ENCODE measurements around the gene ATP11B. TPM values are rescaled to one million over a fixed set of nuclear protein-coding genes. Genes with fewer than 3 reads are reported as not detected.

The ATP11B gene
- total RNA-seq, 1 experiment from 2014 or later: 58.1 TPM

GRCh38 chr3:182909318-182910040 is 116.2 kb downstream of the ATP11B start:
- no peaks in the 10 kb centered on the region for H3K4me1 ChIP-seq
- no peak for DNase-seq
- CTCF ChIA-PET: no interaction called here
- Mint-ChIP-seq H3K27me3 (ENCODE audit: insufficient read depth, unreplicated experiment) (no peaks in the 10 kb centered on the region), H3K9me3 (ENCODE audit: unreplicated experiment) (no peaks in the 10 kb centered on the region), H3K4me3 (ENCODE audit: unreplicated experiment) (no peak overlapping the region), H3K4me1 (ENCODE audit: low read depth, unreplicated experiment) (no peaks in the 10 kb centered on the region), H3K36me3 (ENCODE audit: insufficient read depth, unreplicated experiment) (peaks cover 8% of the 10 kb centered on the region), H3K27ac (ENCODE audit: unreplicated experiment) (no peak overlapping the region)
- intact Hi-C loops (cut with micrococcal nuclease; ENCODE audit: unreplicated experiment): loop anchor here (1.0 to 5.0 kb wide), 2 partner anchors 195 to 478 kb away; no protein-coding TSS in a partner anchor
- POLR2A ChIA-PET: interaction anchor here (0.6 kb wide), 1 partner anchor 30 kb away, joined by 4 read pairs; no protein-coding TSS in a partner anchor
- peak; percentile 45 to 57 for TF ChIP-seq CTCF (IDR thresholded peaks at IDR 0.05; ENCODE audit: insufficient read depth in 1 of 2, low read depth in 1 of 2, low read length in 1 of 2, severe bottlenecking in 1 of 2, unreplicated experiment in 1 of 2)
- BruUV-seq (replicated peaks): no TSS peak
- H3K36me3 ChIP-seq (ENCODE audit: control insufficient read depth, insufficient read depth, low read length): no peaks in the 10 kb centered on the region
- no peaks in the 10 kb centered on the region for H3K27me3 ChIP-seq (replicated peaks; ENCODE audit: control insufficient read depth, insufficient read depth, low read length)
- no peaks in the 10 kb centered on the region for H3K9me3 ChIP-seq
- H3K4me3 ChIP-seq (ENCODE audit: low read depth, low read length): no peak overlapping the region

GRCh38 chr3:182910936-182911781 is 117.9 kb downstream of the ATP11B start:
- TF ChIP-seq CTCF (IDR thresholded peaks at IDR 0.05; ENCODE audit: insufficient read depth in 1 of 2, low read depth in 1 of 2, low read length in 1 of 2, severe bottlenecking in 1 of 2, unreplicated experiment in 1 of 2): no peak
- Histone ChIP-seq H3K27me3 (replicated peaks; ENCODE audit: control insufficient read depth, insufficient read depth, low read length) (no peaks in the 10 kb centered on the region), H3K36me3 (ENCODE audit: control insufficient read depth, insufficient read depth, low read length) (no peaks in the 10 kb centered on the region), H3K4me1 (no peaks in the 10 kb centered on the region), H3K9me3 (no peaks in the 10 kb centered on the region; the same call in 1 of the 2 replicates), H3K4me3 (ENCODE audit: low read depth, low read length) (no peak overlapping the region)
- Mint-ChIP-seq H3K27ac (ENCODE audit: unreplicated experiment) (no peak overlapping the region), H3K9me3 (ENCODE audit: unreplicated experiment) (no peaks in the 10 kb centered on the region), H3K4me3 (ENCODE audit: unreplicated experiment) (no peak overlapping the region), H3K4me1 (ENCODE audit: low read depth, unreplicated experiment) (no peaks in the 10 kb centered on the region), H3K36me3 (ENCODE audit: insufficient read depth, unreplicated experiment) (peaks cover 8% of the 10 kb centered on the region), H3K27me3 (ENCODE audit: insufficient read depth, unreplicated experiment) (no peaks in the 10 kb centered on the region)
- ChIA-PET POLR2A (interaction anchor here (0.6 kb wide), 2 partner anchors 8 to 12 kb away, joined by 3 to 12 read pairs; no protein-coding TSS in a partner anchor), CTCF (no interaction called here)
- no TSS peak for BruUV-seq (replicated peaks)
- DNase-seq: no peak
- intact Hi-C loops (cut with micrococcal nuclease; ENCODE audit: unreplicated experiment): no loop called here

GRCh38 chr3:182911782-182912111 is 118.4 kb downstream of the ATP11B start:
- POLR2A ChIA-PET: interaction anchor here (0.6 kb wide), 1 partner anchor 13 kb away, joined by 12 read pairs; no protein-coding TSS in a partner anchor
- intact Hi-C loops (cut with micrococcal nuclease; ENCODE audit: unreplicated experiment): no loop called here
- Mint-ChIP-seq H3K36me3 (ENCODE audit: insufficient read depth, unreplicated experiment) (peaks cover 2% of the 10 kb centered on the region), H3K9me3 (ENCODE audit: unreplicated experiment) (no peaks in the 10 kb centered on the region), H3K4me1 (ENCODE audit: low read depth, unreplicated experiment) (no peaks in the 10 kb centered on the region), H3K4me3 (ENCODE audit: unreplicated experiment) (no peak overlapping the region), H3K27me3 (ENCODE audit: insufficient read depth, unreplicated experiment) (no peaks in the 10 kb centered on the region), H3K27ac (ENCODE audit: unreplicated experiment) (no peak overlapping the region)
- CTCF ChIA-PET: no interaction called here
- no peaks in the 10 kb centered on the region for H3K36me3 ChIP-seq (ENCODE audit: control insufficient read depth, insufficient read depth, low read length)
- H3K4me3 ChIP-seq (ENCODE audit: low read depth, low read length): no peak overlapping the region
- no TSS peak for BruUV-seq (replicated peaks)
- TF ChIP-seq CTCF (IDR thresholded peaks at IDR 0.05; ENCODE audit: insufficient read depth in 1 of 2, low read depth in 1 of 2, low read length in 1 of 2, severe bottlenecking in 1 of 2, unreplicated experiment in 1 of 2): no peak
- no peaks in the 10 kb centered on the region for H3K4me1 ChIP-seq
- DNase-seq: no peak
- no peaks in the 10 kb centered on the region for H3K27me3 ChIP-seq (replicated peaks; ENCODE audit: control insufficient read depth, insufficient read depth, low read length)
- no peaks in the 10 kb centered on the region; the same call in 1 of the 2 replicates for H3K9me3 ChIP-seq
